Measurements from ENCODE around the gene PRIM1. TPM values are rescaled to one million over a fixed set of nuclear protein-coding genes. Genes with fewer than 3 reads are reported as not detected.

The PRIM1 gene
- polyA plus RNA-seq, 2 of the 4 experiments (the other 2 are of a cell fraction), result 43.5 to 66.8 TPM

DNA sequence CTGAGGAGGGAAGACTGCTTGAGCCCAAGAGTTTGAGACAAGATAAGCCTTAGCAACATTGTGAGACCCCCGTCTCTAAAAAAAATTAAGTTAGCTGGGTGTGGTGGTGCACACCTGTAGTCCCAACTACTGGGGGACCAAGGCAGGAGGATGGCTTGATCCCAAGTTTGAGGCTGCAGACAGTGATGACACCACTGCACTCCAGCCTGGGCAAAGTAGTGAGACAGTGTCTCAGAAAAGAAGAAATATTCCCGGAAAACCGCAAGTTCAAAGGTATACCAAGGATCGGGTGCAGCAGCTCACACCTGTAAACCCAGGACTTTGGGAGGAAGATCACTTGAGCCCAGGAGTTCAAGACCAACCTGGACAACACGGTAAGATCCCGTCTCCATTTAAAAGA, 69.8 kb downstream of the PRIM1 start:
- no peak for ATAC-seq
- FAIRE-seq, result no peak
- whole genome bisulfite sequencing (ENCODE audit: missing lambda C conversion rate), result 94% methylated on average over 6 of the region's 6 CpGs
- H3K9me3 ChIP-seq, result no peaks in the 10 kb centered on the region
- TF ChIP-seq CHD2 (IDR thresholded peaks at IDR 0.05; ENCODE audit: low read length, partially characterized antibody) (no peak), HOXA7 (CRISPR knock-in tag; IDR thresholded peaks at IDR 0.05) (no peak), EHMT2 (IDR thresholded peaks at IDR 0.05; ENCODE audit: low read depth) (no peak), ZC3H11A (IDR thresholded peaks at IDR 0.05) (no peak), NR3C1 (IDR thresholded peaks at IDR 0.05) (no peak), EHF (CRISPR knock-in tag; IDR thresholded peaks at IDR 0.05) (no peak), HEYL (CRISPR knock-in tag; IDR thresholded peaks at IDR 0.05) (no peak), CEBPB (IDR thresholded peaks at IDR 0.05) (no peak), HOXB5 (CRISPR knock-in tag; IDR thresholded peaks at IDR 0.05) (no peak), CBX8 (IDR thresholded peaks at IDR 0.05) (no peak)
- TF ChIP-seq, protein P1, sequence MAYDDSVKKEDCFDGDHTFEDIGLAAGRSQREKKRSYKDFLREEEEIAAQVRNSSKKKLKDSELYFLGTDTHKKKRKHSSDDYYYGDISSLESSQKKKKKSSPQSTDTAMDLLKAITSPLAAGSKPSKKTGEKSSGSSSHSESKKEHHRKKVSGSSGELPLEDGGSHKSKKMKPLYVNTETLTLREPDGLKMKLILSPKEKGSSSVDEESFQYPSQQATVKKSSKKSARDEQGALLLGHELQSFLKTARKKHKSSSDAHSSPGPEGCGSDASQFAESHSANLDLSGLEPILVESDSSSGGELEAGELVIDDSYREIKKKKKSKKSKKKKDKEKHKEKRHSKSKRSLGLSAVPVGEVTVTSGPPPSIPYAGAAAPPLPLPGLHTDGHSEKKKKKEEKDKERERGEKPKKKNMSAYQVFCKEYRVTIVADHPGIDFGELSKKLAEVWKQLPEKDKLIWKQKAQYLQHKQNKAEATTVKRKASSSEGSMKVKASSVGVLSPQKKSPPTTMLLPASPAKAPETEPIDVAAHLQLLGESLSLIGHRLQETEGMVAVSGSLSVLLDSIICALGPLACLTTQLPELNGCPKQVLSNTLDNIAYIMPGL (CRISPR knock-in tag; IDR thresholded peaks at IDR 0.05; ENCODE audit: borderline replicate concordance), result no peak
- TF ChIP-seq, protein P2, sequence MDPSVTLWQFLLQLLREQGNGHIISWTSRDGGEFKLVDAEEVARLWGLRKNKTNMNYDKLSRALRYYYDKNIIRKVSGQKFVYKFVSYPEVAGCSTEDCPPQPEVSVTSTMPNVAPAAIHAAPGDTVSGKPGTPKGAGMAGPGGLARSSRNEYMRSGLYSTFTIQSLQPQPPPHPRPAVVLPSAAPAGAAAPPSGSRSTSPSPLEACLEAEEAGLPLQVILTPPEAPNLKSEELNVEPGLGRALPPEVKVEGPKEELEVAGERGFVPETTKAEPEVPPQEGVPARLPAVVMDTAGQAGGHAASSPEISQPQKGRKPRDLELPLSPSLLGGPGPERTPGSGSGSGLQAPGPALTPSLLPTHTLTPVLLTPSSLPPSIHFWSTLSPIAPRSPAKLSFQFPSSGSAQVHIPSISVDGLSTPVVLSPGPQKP (IDR thresholded peaks at IDR 0.05; ENCODE audit: low read depth, low read length), result no peak
- TF ChIP-seq, protein P3, sequence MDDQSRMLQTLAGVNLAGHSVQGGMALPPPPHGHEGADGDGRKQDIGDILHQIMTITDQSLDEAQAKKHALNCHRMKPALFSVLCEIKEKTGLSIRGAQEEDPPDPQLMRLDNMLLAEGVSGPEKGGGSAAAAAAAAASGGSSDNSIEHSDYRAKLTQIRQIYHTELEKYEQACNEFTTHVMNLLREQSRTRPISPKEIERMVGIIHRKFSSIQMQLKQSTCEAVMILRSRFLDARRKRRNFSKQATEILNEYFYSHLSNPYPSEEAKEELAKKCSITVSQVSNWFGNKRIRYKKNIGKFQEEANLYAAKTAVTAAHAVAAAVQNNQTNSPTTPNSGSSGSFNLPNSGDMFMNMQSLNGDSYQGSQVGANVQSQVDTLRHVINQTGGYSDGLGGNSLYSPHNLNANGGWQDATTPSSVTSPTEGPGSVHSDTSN (IDR thresholded peaks at IDR 0.05), result no peak
- no peak overlapping the region for H3K27ac ChIP-seq
- ChIA-PET CTCF (interaction anchor here (1.3 to 1.5 kb wide), 2 partner anchors 37 to 46 kb away, joined by 3 to 6 read pairs; no protein-coding TSS in a partner anchor), POLR2A (interaction anchor here (0.6 kb wide), 1 partner anchor 9 kb away, joined by 3 read pairs; no protein-coding TSS in a partner anchor)
- H3K4me2 ChIP-seq, result no peak overlapping the region
- DNase-seq (ENCODE audit: low read depth in 1 of 2, low spot score in 1 of 2), result no peak
- H3K4me1 ChIP-seq, result peaks cover 42% of the 10 kb centered on the region; the same call in 2 of the 3 replicates
- no peak overlapping the region for H3K4me3 ChIP-seq

Other genes with a start within 250 kb of the PRIM1 start
- gene RBMS2, start 230.5 kb downstream of the PRIM1 start, polyA plus RNA-seq (2011; rRNA removed), result 46.4 and 61.6 TPM in 2 replicates
- gene RBMS2, start 230.5 kb downstream of the PRIM1 start, polyA plus RNA-seq (2017; fragmentation: RNase III; extraction: RNeasy Plus Mini Kit Qiagen cat#74134 plus additional on column Dnase treatment), result 13.3 to 16.5 TPM (median 15.1 TPM) in 3 replicates
- gene BAZ2A, start 122.0 kb downstream of the PRIM1 start, polyA plus RNA-seq (2011; rRNA removed), result 59.4 and 103 TPM in 2 replicates
- 34.2 to 41.7 TPM (median 40.8 TPM) in 3 replicates for gene BAZ2A, start 122.0 kb downstream of the PRIM1 start, polyA plus RNA-seq (2017; fragmentation: RNase III; extraction: RNeasy Plus Mini Kit Qiagen cat#74134 plus additional on column Dnase treatment)
- gene ATP5F1B, start 106.3 kb downstream of the PRIM1 start, polyA plus RNA-seq (2011; rRNA removed), result 1,500 and 1,639 TPM in 2 replicates
- gene ATP5F1B, start 106.3 kb downstream of the PRIM1 start, polyA plus RNA-seq (2017; fragmentation: RNase III; extraction: RNeasy Plus Mini Kit Qiagen cat#74134 plus additional on column Dnase treatment), result 761 to 854 TPM (median 778 TPM) in 3 replicates
- gene PTGES3, start 64.0 kb downstream of the PRIM1 start, polyA plus RNA-seq (2011; rRNA removed), result 211 and 272 TPM in 2 replicates
- gene PTGES3, start 64.0 kb downstream of the PRIM1 start, polyA plus RNA-seq (2017; fragmentation: RNase III; extraction: RNeasy Plus Mini Kit Qiagen cat#74134 plus additional on column Dnase treatment), result 400 to 467 TPM (median 406 TPM) in 3 replicates
- gene NACA, start 27.0 kb downstream of the PRIM1 start, polyA plus RNA-seq (2011; rRNA removed), result 993 and 1,560 TPM in 2 replicates
- 2,331 to 2,770 TPM (median 2,562 TPM) in 3 replicates for gene NACA, start 27.0 kb downstream of the PRIM1 start, polyA plus RNA-seq (2017; fragmentation: RNase III; extraction: RNeasy Plus Mini Kit Qiagen cat#74134 plus additional on column Dnase treatment)
- gene HSD17B6, start 11.0 kb upstream of the PRIM1 start, polyA plus RNA-seq (2011; rRNA removed), result 2.0 and 2.6 TPM in 2 replicates
- gene HSD17B6, start 11.0 kb upstream of the PRIM1 start, polyA plus RNA-seq (2017; fragmentation: RNase III; extraction: RNeasy Plus Mini Kit Qiagen cat#74134 plus additional on column Dnase treatment), result 2.3 to 2.9 TPM (median 2.7 TPM) in 3 replicates
- 0.13 TPM in 1 of 2 replicates, not detected in the other for gene SDR9C7, start 182.1 kb upstream of the PRIM1 start, polyA plus RNA-seq (2011; rRNA removed)
- gene SDR9C7, start 182.1 kb upstream of the PRIM1 start, polyA plus RNA-seq (2017; fragmentation: RNase III; extraction: RNeasy Plus Mini Kit Qiagen cat#74134 plus additional on column Dnase treatment), result 0.05 TPM in 1 of 3 replicates, not detected in the others
- gene RDH16, start 205.3 kb upstream of the PRIM1 start, polyA plus RNA-seq (2011; rRNA removed), result 0.21 and 0.22 TPM in 2 replicates
- gene RDH16, start 205.3 kb upstream of the PRIM1 start, polyA plus RNA-seq (2017; fragmentation: RNase III; extraction: RNeasy Plus Mini Kit Qiagen cat#74134 plus additional on column Dnase treatment), result 0.06 to 0.09 TPM (median 0.08 TPM) in 3 replicates

Data from A549 (cell line).